ENCODE data around the gene FAM240B.

The FAM240B gene

DNA sequence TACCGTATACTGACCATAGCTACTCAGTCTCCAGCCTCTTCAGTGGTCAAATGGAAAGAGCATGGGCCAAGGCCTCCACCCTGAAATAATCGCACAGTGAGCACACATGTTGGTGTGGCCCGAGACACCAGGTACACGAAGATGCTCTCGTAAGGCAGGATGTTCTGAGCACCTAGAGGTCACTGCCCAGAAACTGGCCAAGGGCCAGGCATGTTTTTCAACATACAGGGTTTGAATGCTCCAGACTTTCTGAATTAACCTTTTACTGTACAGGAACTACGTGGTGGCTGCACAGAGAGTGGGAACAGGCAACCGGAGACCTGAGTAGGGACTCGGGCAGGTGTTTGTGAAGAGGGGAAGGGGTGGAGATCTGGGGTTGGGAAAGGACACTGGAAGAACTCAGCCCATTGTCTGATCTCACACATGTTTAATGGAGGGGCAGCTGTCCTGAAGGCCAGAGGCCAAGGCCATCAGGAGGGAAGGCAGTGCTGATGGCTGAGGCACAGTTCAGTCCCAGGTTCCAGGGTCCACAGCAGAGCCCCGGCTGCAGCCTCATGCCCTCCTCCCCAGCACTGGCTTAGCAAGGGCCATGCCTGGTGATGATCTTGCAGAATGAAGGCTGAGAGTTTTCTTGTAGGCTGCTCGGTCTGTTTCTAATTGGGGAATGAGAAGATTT is 51.0 kb downstream of the FAM240B start:
- DNase-seq (ENCODE audit: low read depth): no peak

DNA sequence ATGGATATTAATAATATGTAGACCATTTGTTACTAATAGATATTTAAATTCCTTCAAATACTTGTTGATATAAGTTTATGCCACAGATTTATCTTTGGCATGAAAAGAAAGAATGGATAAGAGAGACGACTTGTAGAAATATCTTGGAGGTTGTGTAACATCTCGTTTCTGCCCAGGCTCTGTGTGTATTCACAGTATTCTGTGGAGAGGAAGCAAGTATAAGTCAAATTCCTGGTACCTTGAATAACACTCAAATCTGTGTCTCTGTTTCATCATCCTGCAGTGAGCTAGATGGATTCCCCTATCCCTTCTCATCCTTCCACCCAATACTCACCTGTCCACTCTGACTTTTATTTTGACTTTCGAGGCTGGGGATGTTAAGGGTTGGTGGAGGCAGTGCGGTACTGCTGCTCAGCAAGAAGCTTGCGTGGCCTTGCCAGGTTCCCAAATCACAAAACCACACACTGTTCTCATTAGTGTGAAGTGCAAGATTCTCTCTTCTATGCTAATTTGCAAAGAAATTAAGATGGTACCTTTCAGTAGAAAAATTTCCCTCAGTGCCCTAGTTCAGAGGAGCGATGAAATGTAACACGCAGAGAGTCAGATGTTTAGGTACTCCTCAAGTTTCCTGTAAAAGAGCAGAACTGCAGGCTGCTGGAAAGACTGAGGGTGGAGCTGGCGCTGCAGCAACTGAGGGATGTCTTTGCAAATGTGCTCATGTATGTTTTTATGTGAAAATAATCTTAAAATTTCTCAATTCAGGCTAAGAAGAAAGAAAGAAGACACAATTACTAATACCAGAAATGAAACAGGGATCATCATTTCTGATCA is 57.0 kb downstream of the FAM240B start:
- no peak for DNase-seq (ENCODE audit: low read depth)

- DNase-seq (ENCODE audit: low read depth): no peak
Measured at GRCh38 chr9:38659538-38659937, 60.4 kb downstream of the FAM240B start.

GRCh38 chr9:38656896-38657295 is 63.0 kb downstream of the FAM240B start:
- no peak for DNase-seq (ENCODE audit: low read depth)

DNA sequence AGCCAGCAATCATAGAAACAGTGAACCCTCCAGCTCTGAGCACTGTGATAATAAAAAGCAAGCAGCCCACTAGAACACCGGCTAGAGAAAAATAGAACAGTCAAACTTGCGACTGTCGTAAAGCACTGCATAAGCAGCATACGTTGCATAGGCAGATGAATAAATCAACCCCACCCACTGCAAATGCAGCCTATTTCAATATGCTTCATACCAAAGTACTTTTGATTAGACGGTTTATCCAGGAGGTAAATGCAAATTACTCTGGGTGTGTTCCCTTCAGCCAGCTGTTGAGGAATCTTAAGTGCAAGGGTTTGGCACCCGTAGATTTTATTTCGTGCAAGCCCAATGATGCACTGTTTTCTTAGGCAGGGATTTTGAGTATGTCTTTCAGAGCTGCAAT is 67.4 kb downstream of the FAM240B start:
- no peak for DNase-seq (ENCODE audit: low read depth)

DNA sequence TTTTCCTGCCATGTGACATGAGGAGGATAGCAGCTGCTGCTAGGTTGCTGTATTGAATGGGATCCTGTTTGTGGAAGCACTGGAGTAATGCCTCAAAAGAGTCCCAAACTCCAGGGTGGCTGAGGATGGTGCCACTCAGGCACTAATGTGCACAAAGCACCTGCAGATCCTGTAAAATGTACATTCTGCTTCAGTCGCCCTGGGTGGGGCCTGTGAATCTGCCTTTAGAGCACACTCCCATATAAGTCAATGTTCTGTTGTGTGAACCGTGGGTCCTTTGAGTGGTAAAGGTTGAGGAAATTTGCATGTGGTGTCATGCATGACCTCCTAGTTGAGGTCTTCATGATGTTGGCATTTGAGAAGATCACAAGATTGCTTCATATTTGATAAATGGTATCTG is 67.9 kb downstream of the FAM240B start:
- no peak for DNase-seq (ENCODE audit: low read depth)

DNA sequence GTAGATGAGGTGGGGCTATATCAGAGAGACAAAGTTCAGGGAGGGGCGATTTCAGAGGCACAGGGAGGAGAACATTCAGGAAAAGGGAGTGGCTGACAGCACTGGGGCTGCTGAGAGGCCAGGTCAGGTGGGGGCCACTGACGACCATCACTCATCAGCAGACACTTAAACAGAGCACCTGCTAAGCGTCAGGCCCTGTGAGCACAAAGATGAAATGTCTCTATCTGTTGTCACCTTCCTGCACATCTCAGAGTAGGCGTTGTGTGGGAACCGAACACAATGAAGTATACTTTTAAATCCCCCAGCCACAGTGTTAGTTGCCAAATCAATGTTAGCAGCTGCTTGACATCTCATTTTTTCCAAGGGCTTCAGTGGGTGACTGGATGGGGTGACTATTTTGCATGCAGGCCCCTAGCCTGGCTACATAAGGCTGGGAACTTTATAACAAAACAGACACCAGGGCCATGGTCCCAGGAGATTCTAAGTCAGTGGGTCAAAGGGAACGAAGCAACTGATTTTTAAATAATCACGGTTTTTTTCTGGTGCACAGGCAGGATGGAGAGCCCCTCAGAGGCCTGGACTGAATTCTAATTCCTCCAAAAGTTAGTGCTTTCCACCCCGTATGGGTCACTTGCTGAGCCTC is 68.4 kb downstream of the FAM240B start:
- DNase-seq (ENCODE audit: low read depth): no peak

DNA sequence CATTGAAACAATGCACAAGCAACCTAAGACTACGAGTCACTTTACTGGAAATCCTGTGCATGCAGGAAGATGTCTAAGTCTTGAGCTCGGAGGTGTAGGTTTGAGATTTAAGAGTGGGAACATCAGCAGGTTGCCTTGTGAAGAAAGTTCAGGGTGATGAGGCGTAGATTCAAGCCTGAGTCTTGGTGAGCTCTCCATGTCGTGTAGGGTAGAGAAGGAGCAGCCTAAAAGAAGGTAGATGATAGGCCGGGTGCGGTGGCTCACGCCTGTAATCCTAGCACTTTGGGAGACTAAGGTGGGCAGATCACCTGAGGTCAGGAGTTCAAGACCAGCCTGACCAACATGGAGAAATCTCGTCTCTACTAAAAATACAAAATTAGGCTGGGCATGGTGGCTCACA is 69.4 kb downstream of the FAM240B start:
- DNase-seq (ENCODE audit: low read depth): no peak

DNA sequence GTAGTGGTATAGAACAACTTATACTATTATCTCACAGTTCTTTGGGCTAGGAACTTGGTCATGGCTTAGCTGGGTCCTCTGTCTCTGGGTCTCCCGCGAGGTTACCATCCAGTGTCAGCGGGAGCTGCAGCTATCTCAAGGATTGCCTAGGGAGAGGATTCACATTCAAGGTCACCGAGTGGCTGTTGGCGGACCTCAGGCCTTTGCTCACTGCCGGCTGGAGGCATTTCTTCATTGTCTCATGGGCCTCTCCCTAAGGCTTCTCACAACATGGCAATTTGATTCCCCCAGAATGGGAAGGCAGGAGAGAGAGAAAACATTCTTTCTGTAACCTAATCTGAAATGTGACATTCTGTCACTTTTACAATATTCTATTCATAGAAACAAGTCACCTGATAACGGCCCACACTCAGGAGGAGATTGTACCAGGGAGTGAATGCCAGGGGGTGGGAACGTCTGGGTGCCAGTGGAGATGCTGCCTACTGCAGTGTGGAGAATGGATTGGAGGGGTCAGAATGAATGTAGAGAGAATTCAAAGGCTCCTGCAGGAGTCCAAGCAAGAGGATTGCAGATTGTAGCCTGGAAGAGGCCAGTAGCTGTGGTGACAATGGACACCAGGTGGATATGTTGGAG is 70.1 kb downstream of the FAM240B start:
- DNase-seq (ENCODE audit: low read depth): no peak

DNA sequence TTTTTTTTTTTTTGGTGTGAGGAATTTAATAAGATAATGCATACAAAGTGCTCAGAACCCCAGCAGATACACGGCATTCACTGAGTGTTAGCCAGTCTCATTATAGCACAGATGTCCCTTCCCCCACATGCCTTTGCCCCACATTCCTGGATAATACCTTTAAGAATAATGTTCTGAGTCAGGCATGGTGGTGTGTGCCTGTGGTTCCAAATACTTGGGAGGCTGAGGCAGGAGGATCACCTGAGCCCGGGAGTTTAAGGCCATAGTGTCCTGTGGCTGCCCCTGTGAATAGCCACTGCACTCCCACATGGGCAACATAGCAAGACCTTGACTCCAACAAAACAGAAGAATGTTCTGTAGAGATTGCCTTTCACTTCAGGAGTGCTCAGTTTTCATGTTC is 75.3 kb downstream of the FAM240B start:
- no peak for DNase-seq (ENCODE audit: low read depth)
